Renal cortex interstitium (tissue), 15 donors: Measurements from ENCODE around the gene ERCC6. TPM values are rescaled to one million over a fixed set of nuclear protein-coding genes. Genes with fewer than 3 reads are reported as not detected.

ENCODE experiments used
- DNase-seq, 11 donors: peaks; one replicate each; pipeline ENCODE4 v3.0.0-alpha.2; 2013; ENCODE audit warnings: low read depth in 9 of 11, low spot score in 4 of 11; ENCODE audit errors: extremely low read depth in 1 of 11
- long read RNA-seq, 16 experiments: transcript quantifications; one replicate each; lab custom pipeline, GENCODE V29; 2026
- polyA plus RNA-seq, 3 donors: library from polyadenylated mRNA; unstranded; fragments of 120-200 nt; gene quantifications; one replicate each; pipeline ENCODE4 v1.2.1, GENCODE V29; 2013; ENCODE audit not compliant: insufficient read length in 3 of 3

ERCC6 gene
- 10 to 100 TPM; 15.2 to 16.5 (median 15.8) TPM for polyA plus RNA-seq
- long read RNA-seq, donor 1, partial matches to known transcripts: 0 of 5 reads
- long read RNA-seq, donor 1, other reads (novel, unspliced or antisense): 0 of 5 reads
- long read RNA-seq, donor 2, partial matches to known transcripts: 0 of 3 reads
- long read RNA-seq, donor 2, other reads (novel, unspliced or antisense): 0 of 3 reads
- long read RNA-seq, donor 3, partial matches to known transcripts: 0 of 2 reads
- long read RNA-seq, donor 3, other reads (novel, unspliced or antisense): 0 of 2 reads
- long read RNA-seq, donor 4, partial matches to known transcripts: 0 of 1 reads
- long read RNA-seq, donor 4, other reads (novel, unspliced or antisense): 0 of 1 reads
- long read RNA-seq, donor 5: 0 reads
- long read RNA-seq, donor 6: 0 reads
- long read RNA-seq, donor 7, partial matches to known transcripts: 0 of 2 reads
- long read RNA-seq, donor 7, other reads (novel, unspliced or antisense): 0 of 2 reads
- long read RNA-seq, donor 8, partial matches to known transcripts: 5 of 10 reads
- long read RNA-seq, donor 8, other reads (novel, unspliced or antisense): 0 of 10 reads
- long read RNA-seq, donor 9, partial matches to known transcripts: 0 of 1 reads
- long read RNA-seq, donor 9, other reads (novel, unspliced or antisense): 0 of 1 reads
- long read RNA-seq, donor 10, partial matches to known transcripts: 0 of 1 reads
- long read RNA-seq, donor 10, other reads (novel, unspliced or antisense): 0 of 1 reads
- long read RNA-seq, donor 11: 0 reads
- long read RNA-seq, donor 12, partial matches to known transcripts: 0 of 2 reads
- long read RNA-seq, donor 12, other reads (novel, unspliced or antisense): 0 of 2 reads
- long read RNA-seq, donor 13: 0 reads
- long read RNA-seq, donor 14, partial matches to known transcripts: 0 of 2 reads
- long read RNA-seq, donor 14, other reads (novel, unspliced or antisense): 0 of 2 reads
- long read RNA-seq, donor 15, partial matches to known transcripts: 0 of 2 reads
- long read RNA-seq, donor 15, other reads (novel, unspliced or antisense): 0 of 2 reads
- long read RNA-seq, donor 16, full-length matches to known transcripts: 4 of 4 reads
- long read RNA-seq, donor 16, partial matches to known transcripts: 0 of 4 reads
- long read RNA-seq, donor 16, other reads (novel, unspliced or antisense): 0 of 4 reads

- peak; percentile 90 to 96 (median 95) for DNase-seq
These were observed at the start of gene ERCC6 for GRCh38 chr10:49538381-49539319. Gene ERCC6, minus strand, starts transcription at chr10:49539121.

GRCh38 chr10:49587981-49588380 lies 49.1 kb upstream of the ERCC6 start:
- no peak for DNase-seq

GRCh38 chr10:49585387-49585786 lies 46.5 kb upstream of the ERCC6 start:
- DNase-seq: no peak

GRCh38 chr10:49579621-49580020 lies 40.7 kb upstream of the ERCC6 start:
- no peak for DNase-seq

GRCh38 chr10:49578392-49578791 lies 39.5 kb upstream of the ERCC6 start:
- no peak for DNase-seq

- no peak for DNase-seq
These were observed 38.4 kb upstream of the ERCC6 start for GRCh38 chr10:49577182-49577925.

GRCh38 chr10:49575489-49576072 lies 36.7 kb upstream of the ERCC6 start:
- DNase-seq: no peak

GRCh38 chr10:49572594-49573114 lies 33.7 kb upstream of the ERCC6 start:
- no peak for DNase-seq

GRCh38 chr10:49571388-49571787 lies 32.5 kb upstream of the ERCC6 start:
- no peak for DNase-seq

- DNase-seq: no peak
These were observed 30.2 kb upstream of the ERCC6 start for GRCh38 chr10:49569031-49569631.

GRCh38 chr10:49568235-49568634 lies 29.3 kb upstream of the ERCC6 start:
- DNase-seq: no peak

- DNase-seq: no peak
These were observed 28.9 kb upstream of the ERCC6 start for GRCh38 chr10:49567810-49568209.

GRCh38 chr10:49564461-49565009 lies 25.6 kb upstream of the ERCC6 start:
- no peak for DNase-seq

- DNase-seq: no peak
These were observed 24.0 kb upstream of the ERCC6 start for GRCh38 chr10:49562893-49563292.

- no peak for DNase-seq
These were observed 21.6 kb upstream of the ERCC6 start for GRCh38 chr10:49560526-49560925.

GRCh38 chr10:49559476-49559875 lies 20.6 kb upstream of the ERCC6 start:
- no peak for DNase-seq
